Liver (tissue), 9 donors: ENCODE data around the gene EPB41L2. TPM values are rescaled to one million over a fixed set of nuclear protein-coding genes. Genes with fewer than 3 reads are reported as not detected.

Source experiments
- DNase-seq: peaks from one replicate; pipeline ENCODE4 v3.0.0-alpha.2; 2017; ENCODE audit warnings: low spot score
- H3K27ac ChIP-seq, 2 donors: one replicate each; pipeline ENCODE4 v1.7.0; 2013; ENCODE audit warnings: inconsistent platforms in 2 of 2, low read length in 2 of 2, control low read depth in 1 of 2, low read depth in 1 of 2, mild to moderate bottlenecking in 1 of 2
- H3K27me3 ChIP-seq, 4 donors: one replicate each; pipeline versions ENCODE4 v1.6.1 to v1.7.0; 2013; ENCODE audit warnings: low read length in 3 of 4, inconsistent platforms in 1 of 4, mild to moderate bottlenecking in 1 of 4, moderate library complexity in 1 of 4; ENCODE audit not compliant: control insufficient read depth in 4 of 4, insufficient read depth in 4 of 4
- H3K36me3 ChIP-seq, 4 donors: one replicate each; pipeline versions ENCODE4 v1.6.1 to v1.7.0; 2013; ENCODE audit warnings: low read length in 3 of 4, mild to moderate bottlenecking in 3 of 4, low read depth in 1 of 4, moderate library complexity in 1 of 4; ENCODE audit not compliant: control insufficient read depth in 4 of 4, insufficient read depth in 3 of 4
- H3K4me1 ChIP-seq, 4 donors: one replicate each; pipeline versions ENCODE4 v1.6.1 to v1.7.0; 2013; ENCODE audit warnings: low read length in 3 of 4, mild to moderate bottlenecking in 3 of 4, moderate library complexity in 1 of 4; ENCODE audit not compliant: control insufficient read depth in 4 of 4, insufficient read depth in 4 of 4
- H3K4me3 ChIP-seq, 3 donors: one replicate each; pipeline versions ENCODE4 v1.6.1 to v1.7.0; 2013; ENCODE audit warnings: low read length in 3 of 3, control low read depth in 1 of 3, low read depth in 1 of 3, mild to moderate bottlenecking in 1 of 3
- H3K9ac ChIP-seq, 2 donors: one replicate each; pipeline ENCODE4 v1.7.0; 2013; ENCODE audit warnings: low read length in 2 of 2, mild to moderate bottlenecking in 2 of 2, moderate library complexity in 2 of 2, control low read depth in 1 of 2, low read depth in 1 of 2
- H3K9me3 ChIP-seq, 4 donors: one replicate each; pipeline versions ENCODE4 v1.6.1 to v1.7.0; 2013; ENCODE audit warnings: low read length in 3 of 4; ENCODE audit not compliant: control insufficient read depth in 4 of 4
- CTCF ChIP-seq: fragments of 150-350 bp; IDR thresholded peaks from 2 replicates; pipeline ENCODE4 v1.5.1; 2017; ENCODE audit warnings: improper control_type of control experiment, low read depth, low read length; ENCODE audit not compliant: missing input control
- EGR1 ChIP-seq, 2 donors: IDR thresholded peaks; 2 replicates each; pipeline ENCODE4 v1.6.1; 2016 to 2018; ENCODE audit warnings: antibody characterized with exemption in 2 of 2, low read depth in 2 of 2
- FOXA1 ChIP-seq: IDR thresholded peaks from 2 replicates; pipeline ENCODE4 v1.6.1; 2016; ENCODE audit warnings: antibody characterized with exemption
- FOXA2 ChIP-seq: IDR thresholded peaks from 2 replicates; pipeline ENCODE4 v1.6.1; 2016; ENCODE audit warnings: antibody characterized with exemption
- GABPA ChIP-seq, 2 donors: IDR thresholded peaks in 1 of 2; conservative IDR thresholded peaks in 1 of 2; 2 replicates each; pipeline ENCODE4 v1.6.1; 2016; ENCODE audit warnings: antibody characterized with exemption in 2 of 2, mild to moderate bottlenecking in 1 of 2, moderate library complexity in 1 of 2
- HNF4A ChIP-seq, 2 donors: conservative IDR thresholded peaks; 2 replicates each; pipeline ENCODE4 v1.6.1; 2016; ENCODE audit warnings: antibody characterized with exemption in 2 of 2, mild to moderate bottlenecking in 2 of 2
- HNF4G ChIP-seq: IDR thresholded peaks from 2 replicates; pipeline ENCODE4 v1.6.1; 2016; ENCODE audit warnings: antibody characterized with exemption
- JUND ChIP-seq, 2 donors: IDR thresholded peaks; 2 replicates each; pipeline ENCODE4 v1.6.1; 2016; ENCODE audit warnings: antibody characterized with exemption in 2 of 2
- NR2F2 ChIP-seq: IDR thresholded peaks from 2 replicates; pipeline ENCODE4 v1.6.1; 2016; ENCODE audit warnings: antibody characterized with exemption
- RAD21 ChIP-seq, 2 donors: IDR thresholded peaks; 2 replicates each; pipeline ENCODE4 v1.6.1; 2016; ENCODE audit warnings: antibody characterized with exemption in 2 of 2, mild to moderate bottlenecking in 2 of 2
- RXRA ChIP-seq, 2 donors: IDR thresholded peaks; 2 replicates each; pipeline ENCODE4 v1.6.1; 2017 to 2018; ENCODE audit warnings: antibody characterized with exemption in 2 of 2, mild to moderate bottlenecking in 1 of 2
- SP1 ChIP-seq: IDR thresholded peaks from 2 replicates; pipeline ENCODE4 v1.6.1; 2018; ENCODE audit warnings: antibody characterized with exemption, mild to moderate bottlenecking
- TAF1 ChIP-seq: conservative IDR thresholded peaks from 2 replicates; pipeline ENCODE4 v1.6.1; 2016; ENCODE audit warnings: antibody characterized with exemption, mild to moderate bottlenecking
- YY1 ChIP-seq: IDR thresholded peaks from 2 replicates; pipeline ENCODE4 v1.6.1; 2016; ENCODE audit warnings: antibody characterized with exemption, mild to moderate bottlenecking
- ZBTB33 ChIP-seq: IDR thresholded peaks from 2 replicates; pipeline ENCODE4 v1.6.1; 2016; ENCODE audit warnings: antibody characterized with exemption
- WGBS: extraction: QIAGEN DNeasy Blood & Tissue Kit; methylation state at CpG from one replicate; pipeline ENCODE4 v1.1.7; 2013; 5-methylcytosine and 5-hydroxymethylcytosine counted together
- polyA plus RNA-seq, 2 donors: library from polyadenylated mRNA; stranded (reverse) in 1 of 2; unstranded in 1 of 2; fragments of 200-250 nt in 1 of 2; fragments of >200 nt in 1 of 2; fragmentation: Nextera tagmentation in 1 of 2; extraction: Ambion mirVana in 1 of 2; gene quantifications; one replicate each; pipeline versions ENCODE4 v1.2.1 to v1.2.3, GENCODE V29; 2013 to 2015
- total RNA-seq, 2 donors: library from RNA; depleted of rRNA; stranded (reverse); fragments of >200 nt; gene quantifications; one replicate each; pipeline ENCODE4 v1.2.3, GENCODE V29; 2014
- TF ChIP-seq, protein P1 (sequence below): IDR thresholded peaks from 2 replicates; pipeline ENCODE4 v1.6.1; 2016; ENCODE audit warnings: antibody characterized with exemption
- TF ChIP-seq, protein P2 (sequence below): IDR thresholded peaks from 2 replicates; pipeline ENCODE4 v1.6.1; 2016; ENCODE audit warnings: antibody characterized with exemption
- TF ChIP-seq, protein P3 (sequence below): IDR thresholded peaks from 2 replicates; pipeline ENCODE4 v1.6.1; 2016; ENCODE audit warnings: antibody characterized with exemption, mild to moderate bottlenecking
- donor health status: healthy.
- donor health status: healthy.
- donor health status: healthy.
- donor health status: healthy.
- donor health status: healthy.

The EPB41L2 gene
- total and polyA plus RNA-seq, 4 donors = 10.0 to 43.3 (median 18.7) TPM

GRCh38 chr6:131112249-131112648 is 49.2 kb upstream of the EPB41L2 start:
- Histone ChIP-seq H3K27ac (no peak overlapping the region), H3K27me3 (no peaks in the 10 kb centered on the region), H3K36me3 (no peaks in the 10 kb centered on the region), H3K4me1 (peaks cover 0 to 5% (median 1%) of the 10 kb centered on the region in 4 donors), H3K9ac (no peak overlapping the region), H3K4me3 (no peak overlapping the region), H3K9me3 (no peaks in the 10 kb centered on the region)
- TF ChIP-seq FOXA1 (no peak), GABPA (IDR thresholded peaks at IDR 0.05 in 1 of 2, conservative IDR thresholded peaks at IDR 0.05 in 1 of 2) (no peak), SP1 (no peak)
- TF ChIP-seq, protein P1, sequence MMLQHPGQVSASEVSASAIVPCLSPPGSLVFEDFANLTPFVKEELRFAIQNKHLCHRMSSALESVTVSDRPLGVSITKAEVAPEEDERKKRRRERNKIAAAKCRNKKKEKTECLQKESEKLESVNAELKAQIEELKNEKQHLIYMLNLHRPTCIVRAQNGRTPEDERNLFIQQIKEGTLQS = no peak
- DNase-seq = no peak
- 82% methylated on average over 1 of the region's 1 CpG for WGBS

GRCh38 chr6:131107151-131107550 is 44.1 kb upstream of the EPB41L2 start:
- no peak overlapping the region for H3K27ac ChIP-seq
- no peak overlapping the region for H3K9ac ChIP-seq
- WGBS = 85% methylated on average over 1 of the region's 1 CpG
- no peaks in the 10 kb centered on the region for H3K9me3 ChIP-seq
- DNase-seq = no peak
- H3K4me3 ChIP-seq = no peak overlapping the region
- TF ChIP-seq, protein P2, sequence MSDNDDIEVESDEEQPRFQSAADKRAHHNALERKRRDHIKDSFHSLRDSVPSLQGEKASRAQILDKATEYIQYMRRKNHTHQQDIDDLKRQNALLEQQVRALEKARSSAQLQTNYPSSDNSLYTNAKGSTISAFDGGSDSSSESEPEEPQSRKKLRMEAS = no peak
- TF ChIP-seq FOXA2 (no peak), TAF1 (no peak), RAD21 (IDR thresholded peaks at IDR 0.05) (no peak), RXRA (IDR thresholded peaks at IDR 0.05) (no peak), HNF4G (no peak), GABPA (IDR thresholded peaks at IDR 0.05 in 1 of 2, conservative IDR thresholded peaks at IDR 0.05 in 1 of 2) (no peak), HNF4A (conservative IDR thresholded peaks at IDR 0.05) (no peak), NR2F2 (no peak), CTCF (no peak), YY1 (no peak), JUND (IDR thresholded peaks at IDR 0.05) (no peak), ZBTB33 (no peak), FOXA1 (no peak), SP1 (no peak), EGR1 (IDR thresholded peaks at IDR 0.05; ENCODE audit: low read depth in 2 of 2) (no peak)
- TF ChIP-seq, protein P1 = no peak
- TF ChIP-seq, protein P3, sequence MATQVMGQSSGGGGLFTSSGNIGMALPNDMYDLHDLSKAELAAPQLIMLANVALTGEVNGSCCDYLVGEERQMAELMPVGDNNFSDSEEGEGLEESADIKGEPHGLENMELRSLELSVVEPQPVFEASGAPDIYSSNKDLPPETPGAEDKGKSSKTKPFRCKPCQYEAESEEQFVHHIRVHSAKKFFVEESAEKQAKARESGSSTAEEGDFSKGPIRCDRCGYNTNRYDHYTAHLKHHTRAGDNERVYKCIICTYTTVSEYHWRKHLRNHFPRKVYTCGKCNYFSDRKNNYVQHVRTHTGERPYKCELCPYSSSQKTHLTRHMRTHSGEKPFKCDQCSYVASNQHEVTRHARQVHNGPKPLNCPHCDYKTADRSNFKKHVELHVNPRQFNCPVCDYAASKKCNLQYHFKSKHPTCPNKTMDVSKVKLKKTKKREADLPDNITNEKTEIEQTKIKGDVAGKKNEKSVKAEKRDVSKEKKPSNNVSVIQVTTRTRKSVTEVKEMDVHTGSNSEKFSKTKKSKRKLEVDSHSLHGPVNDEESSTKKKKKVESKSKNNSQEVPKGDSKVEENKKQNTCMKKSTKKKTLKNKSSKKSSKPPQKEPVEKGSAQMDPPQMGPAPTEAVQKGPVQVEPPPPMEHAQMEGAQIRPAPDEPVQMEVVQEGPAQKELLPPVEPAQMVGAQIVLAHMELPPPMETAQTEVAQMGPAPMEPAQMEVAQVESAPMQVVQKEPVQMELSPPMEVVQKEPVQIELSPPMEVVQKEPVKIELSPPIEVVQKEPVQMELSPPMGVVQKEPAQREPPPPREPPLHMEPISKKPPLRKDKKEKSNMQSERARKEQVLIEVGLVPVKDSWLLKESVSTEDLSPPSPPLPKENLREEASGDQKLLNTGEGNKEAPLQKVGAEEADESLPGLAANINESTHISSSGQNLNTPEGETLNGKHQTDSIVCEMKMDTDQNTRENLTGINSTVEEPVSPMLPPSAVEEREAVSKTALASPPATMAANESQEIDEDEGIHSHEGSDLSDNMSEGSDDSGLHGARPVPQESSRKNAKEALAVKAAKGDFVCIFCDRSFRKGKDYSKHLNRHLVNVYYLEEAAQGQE = no peak
- no peaks in the 10 kb centered on the region for H3K36me3 ChIP-seq
- H3K27me3 ChIP-seq = no peaks in the 10 kb centered on the region
- H3K4me1 ChIP-seq = no peaks in the 10 kb centered on the region
